Osteoblast (primary cell): ENCODE results near the gene RHEX. TPM values are rescaled to one million over a fixed set of nuclear protein-coding genes. Genes with fewer than 3 reads are reported as not detected.

Experiments used
- DNase-seq: peaks from one replicate; pipeline ENCODE4 v3.0.0; 2011; ENCODE audit warnings: low spot score, mixed read lengths; ENCODE audit not compliant: insufficient read length; ENCODE audit errors: missing footprints
- H2AFZ ChIP-seq: 2 replicates; pipeline ENCODE4 v1.6.0; 2011; ENCODE audit warnings: mild to moderate bottlenecking, low read length
- H3K27ac ChIP-seq: 2 replicates; pipeline ENCODE4 v1.5.1; 2011; ENCODE audit warnings: mild to moderate bottlenecking, low read depth, low read length, moderate library complexity
- H3K27me3 ChIP-seq: 2 replicates; pipeline ENCODE4 v1.6.0; 2012; ENCODE audit warnings: mild to moderate bottlenecking, control low read depth, inconsistent platforms, low read length, moderate library complexity; ENCODE audit not compliant: insufficient read depth
- H3K36me3 ChIP-seq: 2 replicates; pipeline ENCODE4 v1.5.1; 2011; ENCODE audit warnings: mild to moderate bottlenecking, low read length, control low read depth, moderate library complexity; ENCODE audit not compliant: insufficient read depth
- H3K4me1 ChIP-seq: 2 replicates; pipeline ENCODE4 v1.5.1; 2011; ENCODE audit warnings: mild to moderate bottlenecking, low read length, control low read depth, moderate library complexity; ENCODE audit not compliant: insufficient read depth
- H3K4me2 ChIP-seq: 2 replicates; pipeline ENCODE4 v1.6.0; 2011; ENCODE audit warnings: mild to moderate bottlenecking, low read length; ENCODE audit not compliant: insufficient read depth
- H3K4me3 ChIP-seq: fragments of 200-600 bp; sonication (generic); 3 replicates; pipeline ENCODE4 v1.5.1; 2012; ENCODE audit warnings: mild to moderate bottlenecking, low read length, inconsistent platforms; ENCODE audit not compliant: insufficient read depth
- H3K79me2 ChIP-seq: 2 replicates; pipeline ENCODE4 v1.6.0; 2012; ENCODE audit warnings: mild to moderate bottlenecking, low read length, control low read depth, inconsistent platforms; ENCODE audit not compliant: insufficient read depth
- H3K9me3 ChIP-seq: 2 replicates; pipeline ENCODE4 v1.5.1; 2011; ENCODE audit warnings: low read depth, low read length, control low read depth
- H4K20me1 ChIP-seq: 2 replicates; pipeline ENCODE4 v1.6.0; 2012; ENCODE audit warnings: mild to moderate bottlenecking, low read length, control low read depth; ENCODE audit not compliant: insufficient read depth
- total RNA-seq: library from RNA; depleted of rRNA; stranded (reverse); fragments of >200 nt; gene quantifications from 2 replicates; pipeline ENCODE4 v1.2.3, GENCODE V29; 2012
- TF ChIP-seq, protein P1 (sequence below): IDR thresholded peaks from 2 replicates; pipeline ENCODE4 v1.5.1; 2011; ENCODE audit warnings: mild to moderate bottlenecking, low read depth, low read length, moderate library complexity; ENCODE audit errors: extremely low read depth

The RHEX gene
- total RNA-seq, 1 donor, result not detected

DNA sequence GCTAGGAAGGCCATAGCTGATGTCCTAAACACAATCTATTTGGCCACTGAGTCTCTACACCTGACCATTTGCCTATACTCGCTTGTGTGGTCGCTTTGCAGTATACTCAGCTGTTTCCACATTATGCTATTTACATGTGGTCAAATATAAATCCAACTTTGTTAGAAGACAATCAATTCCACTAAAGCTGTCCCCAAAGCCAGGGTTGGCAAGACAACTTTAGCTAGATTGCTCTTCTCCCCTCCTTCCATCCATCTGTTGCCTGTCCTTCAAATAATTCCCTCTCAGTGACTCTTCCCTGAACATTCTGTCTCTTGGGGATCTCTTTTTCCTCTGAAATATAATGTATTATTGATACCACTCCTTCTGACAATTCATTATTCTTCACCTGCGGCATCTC lies 34.1 kb downstream of the RHEX start:
- no peaks in the 10 kb centered on the region for H3K36me3 ChIP-seq

DNA sequence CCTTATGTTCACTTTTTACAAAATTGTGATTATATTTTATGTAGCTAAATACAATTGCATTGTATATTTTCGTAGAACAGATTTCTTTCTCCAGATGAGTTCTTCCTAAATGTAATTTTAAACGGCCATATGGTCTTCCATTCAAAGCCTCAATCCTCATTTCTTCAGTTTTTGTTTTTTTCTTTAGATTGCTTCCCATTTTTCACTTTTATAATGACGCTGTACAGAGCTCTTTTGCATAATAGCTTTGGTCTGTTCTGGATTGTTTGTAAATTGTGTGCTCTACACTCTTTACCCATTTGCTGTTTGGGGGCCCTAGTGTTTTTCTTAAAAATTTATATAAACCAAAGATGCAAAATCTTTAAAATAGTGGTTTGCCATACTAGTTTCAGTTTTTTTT lies 36.4 kb downstream of the RHEX start:
- H3K79me2 ChIP-seq, result no peaks in the 10 kb centered on the region
- H4K20me1 ChIP-seq, result no peaks in the 10 kb centered on the region
- H3K4me1 ChIP-seq, result no peaks in the 10 kb centered on the region
- H3K9me3 ChIP-seq, result no peaks in the 10 kb centered on the region
- H3K4me2 ChIP-seq, result no peak overlapping the region
- H3K27ac ChIP-seq, result no peak overlapping the region
- TF ChIP-seq, protein P1, sequence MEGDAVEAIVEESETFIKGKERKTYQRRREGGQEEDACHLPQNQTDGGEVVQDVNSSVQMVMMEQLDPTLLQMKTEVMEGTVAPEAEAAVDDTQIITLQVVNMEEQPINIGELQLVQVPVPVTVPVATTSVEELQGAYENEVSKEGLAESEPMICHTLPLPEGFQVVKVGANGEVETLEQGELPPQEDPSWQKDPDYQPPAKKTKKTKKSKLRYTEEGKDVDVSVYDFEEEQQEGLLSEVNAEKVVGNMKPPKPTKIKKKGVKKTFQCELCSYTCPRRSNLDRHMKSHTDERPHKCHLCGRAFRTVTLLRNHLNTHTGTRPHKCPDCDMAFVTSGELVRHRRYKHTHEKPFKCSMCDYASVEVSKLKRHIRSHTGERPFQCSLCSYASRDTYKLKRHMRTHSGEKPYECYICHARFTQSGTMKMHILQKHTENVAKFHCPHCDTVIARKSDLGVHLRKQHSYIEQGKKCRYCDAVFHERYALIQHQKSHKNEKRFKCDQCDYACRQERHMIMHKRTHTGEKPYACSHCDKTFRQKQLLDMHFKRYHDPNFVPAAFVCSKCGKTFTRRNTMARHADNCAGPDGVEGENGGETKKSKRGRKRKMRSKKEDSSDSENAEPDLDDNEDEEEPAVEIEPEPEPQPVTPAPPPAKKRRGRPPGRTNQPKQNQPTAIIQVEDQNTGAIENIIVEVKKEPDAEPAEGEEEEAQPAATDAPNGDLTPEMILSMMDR, result no peak
- no peak overlapping the region for H2AFZ ChIP-seq
- H3K27me3 ChIP-seq, result peaks cover 33% of the 10 kb centered on the region
- no peak for DNase-seq
- H3K36me3 ChIP-seq, result no peaks in the 10 kb centered on the region
- H3K4me3 ChIP-seq, result no peak overlapping the region

More for the DNA sequence above, 34.1 kb downstream of the RHEX start:
- DNase-seq, result no peak
- Histone ChIP-seq H4K20me1 (no peaks in the 10 kb centered on the region), H3K4me1 (no peaks in the 10 kb centered on the region), H3K4me2 (no peak overlapping the region), H3K4me3 (no peak overlapping the region), H3K27ac (no peak overlapping the region), H3K27me3 (peaks cover 22% of the 10 kb centered on the region), H2AFZ (no peak overlapping the region), H3K9me3 (no peaks in the 10 kb centered on the region), H3K79me2 (no peaks in the 10 kb centered on the region)
- TF ChIP-seq, protein P1, result no peak

DNA sequence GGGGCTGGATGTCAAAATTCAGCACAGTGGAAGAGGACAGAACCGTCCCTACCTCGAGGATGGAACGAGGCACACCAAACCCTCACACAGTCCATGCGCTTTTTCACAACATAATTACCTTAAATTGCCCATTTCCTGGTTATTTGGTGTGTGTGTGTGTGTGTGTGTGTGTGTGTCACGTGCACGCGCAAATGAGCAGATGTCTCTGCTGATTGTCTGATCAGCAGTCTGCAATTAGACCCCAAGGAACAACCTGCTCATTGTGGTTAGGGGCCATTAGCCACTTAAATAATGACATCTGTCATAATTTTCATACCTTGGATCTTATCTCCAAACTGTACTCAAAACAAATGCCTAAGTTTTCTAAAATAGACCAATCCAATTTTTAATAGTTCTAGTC lies 41.1 kb downstream of the RHEX start:
- Histone ChIP-seq H3K27me3 (peaks cover 42% of the 10 kb centered on the region), H3K79me2 (no peaks in the 10 kb centered on the region), H3K4me2 (no peak overlapping the region), H3K4me3 (no peak overlapping the region), H3K4me1 (no peaks in the 10 kb centered on the region), H4K20me1 (no peaks in the 10 kb centered on the region), H3K36me3 (no peaks in the 10 kb centered on the region), H2AFZ (no peak overlapping the region), H3K9me3 (no peaks in the 10 kb centered on the region), H3K27ac (no peak overlapping the region)
- TF ChIP-seq, protein P1, result no peak
- no peak for DNase-seq

DNA sequence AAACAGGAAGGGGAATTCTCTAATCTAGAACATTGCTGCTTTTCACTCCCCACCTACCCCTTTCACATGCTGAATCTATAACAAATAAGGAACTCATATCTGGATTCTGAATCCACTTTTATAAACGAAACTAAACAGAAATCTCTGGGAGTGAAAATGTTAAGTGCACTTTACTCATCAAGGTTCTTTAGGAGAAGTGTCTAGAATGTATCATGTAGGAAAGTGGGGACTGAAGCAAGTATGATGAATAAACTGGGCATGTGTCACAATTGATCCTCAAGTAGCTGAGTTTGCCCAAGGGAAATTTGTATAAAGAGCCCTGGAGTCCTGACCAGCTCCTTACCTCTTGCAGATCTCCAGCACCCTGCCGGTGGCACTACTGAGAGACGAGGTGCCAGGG lies 44.4 kb downstream of the RHEX start:
- H3K4me3 ChIP-seq, result no peak overlapping the region
- no peaks in the 10 kb centered on the region for H3K79me2 ChIP-seq
- H3K4me2 ChIP-seq, result no peak overlapping the region
- no peaks in the 10 kb centered on the region for H3K36me3 ChIP-seq
- H3K4me1 ChIP-seq, result no peaks in the 10 kb centered on the region
- TF ChIP-seq, protein P1, result no peak
- H3K27me3 ChIP-seq, result peaks cover 48% of the 10 kb centered on the region
- no peak for DNase-seq
- H3K9me3 ChIP-seq, result no peaks in the 10 kb centered on the region
- no peak overlapping the region for H3K27ac ChIP-seq
- no peak overlapping the region for H2AFZ ChIP-seq
- H4K20me1 ChIP-seq, result no peaks in the 10 kb centered on the region
